Lung (tissue), 12 donors: ENCODE measurements around the gene KCNQ2. TPM values are rescaled to one million over a fixed set of nuclear protein-coding genes. Genes with fewer than 3 reads are reported as not detected.

Source experiments
- ATAC-seq: fragments of 200-7000 bp; cut with Tn5 transposase; one replicate; pipeline ENCODE4 v1.9.1; 2020; ENCODE audit warnings: moderate number of reproducible peaks; ENCODE audit not compliant: insufficient read depth, low FRiP score
- DNase-seq, 3 donors: peaks; one replicate each; pipeline ENCODE4 v3.0.0-alpha.2; 2013 to 2017
- H3K27ac ChIP-seq, 2 donors: one replicate each; pipeline ENCODE4 v1.5.1; 2013; ENCODE audit warnings: mild to moderate bottlenecking in 2 of 2, moderate library complexity in 2 of 2, control low read depth in 1 of 2, inconsistent platforms in 1 of 2, low read depth in 1 of 2, low read length in 1 of 2
- H3K27me3 ChIP-seq, 3 donors: one replicate each; pipeline ENCODE4 v1.5.1; 2013; ENCODE audit warnings: low read length in 2 of 3; ENCODE audit not compliant: control insufficient read depth in 3 of 3, insufficient read depth in 3 of 3
- H3K36me3 ChIP-seq, 4 donors: one replicate each; pipeline ENCODE4 v1.5.1; 2013; ENCODE audit warnings: low read length in 4 of 4, mild to moderate bottlenecking in 1 of 4, moderate library complexity in 1 of 4; ENCODE audit not compliant: control insufficient read depth in 4 of 4, insufficient read depth in 4 of 4
- H3K4me1 ChIP-seq, 5 donors: one replicate each; pipeline ENCODE4 v1.5.1; 2013; ENCODE audit warnings: low read length in 5 of 5, mild to moderate bottlenecking in 2 of 5, moderate library complexity in 1 of 5; ENCODE audit not compliant: control insufficient read depth in 5 of 5, insufficient read depth in 5 of 5
- H3K4me3 ChIP-seq: one replicate; pipeline ENCODE4 v1.5.1; 2013; ENCODE audit warnings: mild to moderate bottlenecking, control low read depth, moderate library complexity
- H3K9ac ChIP-seq, 2 donors: one replicate each; pipeline ENCODE4 v1.5.1; 2013; ENCODE audit warnings: low read length in 2 of 2, control low read depth in 1 of 2; ENCODE audit not compliant: insufficient read depth in 1 of 2
- H3K9me3 ChIP-seq, 4 donors: one replicate each; pipeline ENCODE4 v1.5.1; 2013; ENCODE audit warnings: low read length in 3 of 4, mild to moderate bottlenecking in 1 of 4, moderate library complexity in 1 of 4; ENCODE audit not compliant: control insufficient read depth in 4 of 4, insufficient read depth in 3 of 4
- WGBS, 2 donors: extraction: QIAGEN DNeasy Blood & Tissue Kit; methylation state at CpG; one replicate each; pipeline ENCODE4 v1.1.7; 2013; 5-methylcytosine and 5-hydroxymethylcytosine counted together
- polyA plus RNA-seq, 2 donors: library from polyadenylated mRNA; stranded (reverse); fragments of 200-250 nt; gene quantifications; one replicate each; pipeline ENCODE4 v1.2.1, GENCODE V29; 2013
- total RNA-seq, 2 donors: library from RNA; depleted of rRNA in 1 of 2; stranded (reverse); fragments of >200 nt in 1 of 2; gene quantifications; one replicate each; pipeline ENCODE4 v1.2.1, GENCODE V29; 2014 to 2021
- TF ChIP-seq, protein P1 (sequence below): IDR thresholded peaks from 2 replicates; pipeline ENCODE4 v1.5.1; 2012; ENCODE audit warnings: mild to moderate bottlenecking; ENCODE audit errors: control extremely low read depth, extremely low read depth
- donor health status: control.
- donor health status: control.
- donor health status: Bipolar disorder and iron deficiency.
- donor health status: healthy.
- donor health status: DM: yes; HTN: yes; CAD: no.

Gene KCNQ2
- total and polyA plus RNA-seq, 4 donors = 0.18 to 6.8 (median 0.28) TPM; not detected in 1

DNA sequence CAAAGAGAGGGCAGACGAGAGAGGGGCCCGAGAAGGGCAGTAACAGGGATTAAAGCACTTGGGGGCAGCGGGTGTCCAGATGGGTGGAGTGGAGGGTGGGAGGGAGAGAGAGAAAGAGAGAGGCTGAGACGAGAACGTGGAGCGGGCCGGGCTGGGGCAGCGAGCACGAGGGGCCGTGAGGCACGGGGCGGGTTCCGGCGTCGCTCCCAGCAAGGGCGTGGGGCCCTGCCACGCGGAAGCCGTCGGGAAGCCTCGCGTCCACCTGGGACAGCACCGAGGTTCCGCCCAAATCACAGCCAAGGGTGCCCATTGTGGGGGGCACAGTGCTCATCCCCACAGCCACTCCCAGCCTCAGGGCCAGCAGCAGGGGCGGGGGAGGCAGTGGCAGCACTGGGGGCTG, 49.8 kb downstream of the KCNQ2 start:
- Histone ChIP-seq H3K9ac (no peak overlapping the region), H3K4me1 (no peaks in the 10 kb centered on the region), H3K36me3 (no peaks in the 10 kb centered on the region), H3K27me3 (peaks cover 0 to 17% (median 0%) of the 10 kb centered on the region in 3 donors), H3K27ac (no peak overlapping the region), H3K9me3 (peaks cover 0 to 7% (median 0%) of the 10 kb centered on the region in 4 donors), H3K4me3 (no peak overlapping the region)
- DNase-seq = no peak
- ATAC-seq = no peak
- TF ChIP-seq, protein P1, sequence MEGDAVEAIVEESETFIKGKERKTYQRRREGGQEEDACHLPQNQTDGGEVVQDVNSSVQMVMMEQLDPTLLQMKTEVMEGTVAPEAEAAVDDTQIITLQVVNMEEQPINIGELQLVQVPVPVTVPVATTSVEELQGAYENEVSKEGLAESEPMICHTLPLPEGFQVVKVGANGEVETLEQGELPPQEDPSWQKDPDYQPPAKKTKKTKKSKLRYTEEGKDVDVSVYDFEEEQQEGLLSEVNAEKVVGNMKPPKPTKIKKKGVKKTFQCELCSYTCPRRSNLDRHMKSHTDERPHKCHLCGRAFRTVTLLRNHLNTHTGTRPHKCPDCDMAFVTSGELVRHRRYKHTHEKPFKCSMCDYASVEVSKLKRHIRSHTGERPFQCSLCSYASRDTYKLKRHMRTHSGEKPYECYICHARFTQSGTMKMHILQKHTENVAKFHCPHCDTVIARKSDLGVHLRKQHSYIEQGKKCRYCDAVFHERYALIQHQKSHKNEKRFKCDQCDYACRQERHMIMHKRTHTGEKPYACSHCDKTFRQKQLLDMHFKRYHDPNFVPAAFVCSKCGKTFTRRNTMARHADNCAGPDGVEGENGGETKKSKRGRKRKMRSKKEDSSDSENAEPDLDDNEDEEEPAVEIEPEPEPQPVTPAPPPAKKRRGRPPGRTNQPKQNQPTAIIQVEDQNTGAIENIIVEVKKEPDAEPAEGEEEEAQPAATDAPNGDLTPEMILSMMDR = no peak
- 82 to 92% methylated on average over 18 to 25 of the region's 25 CpGs for WGBS, 2 donors

- DNase-seq (no peak), ATAC-seq (no peak)
- Histone ChIP-seq H3K9ac (no peak overlapping the region), H3K36me3 (no peaks in the 10 kb centered on the region), H3K27ac (no peak overlapping the region), H3K4me1 (no peaks in the 10 kb centered on the region), H3K9me3 (peaks cover 0 to 3% (median 0%) of the 10 kb centered on the region in 4 donors), H3K4me3 (no peak overlapping the region), H3K27me3 (peaks cover 0 to 17% (median 0%) of the 10 kb centered on the region in 3 donors)
- TF ChIP-seq, protein P1 = no peak
- WGBS, 2 donors = 82 to 89% methylated on average over 17 of the region's 17 CpGs
These were observed 50.5 kb downstream of the KCNQ2 start for GRCh38 chr20:63421913-63422312.

- Histone ChIP-seq H3K9ac (no peak overlapping the region), H3K27me3 (peaks cover 0 to 17% (median 0%) of the 10 kb centered on the region in 3 donors), H3K4me3 (no peak overlapping the region), H3K4me1 (peaks cover 0 to 3% (median 0%) of the 10 kb centered on the region in 5 donors), H3K27ac (no peak overlapping the region), H3K9me3 (peaks cover 0 to 3% (median 0%) of the 10 kb centered on the region in 4 donors), H3K36me3 (no peaks in the 10 kb centered on the region)
- ATAC-seq = no peak
- TF ChIP-seq, protein P1 = no peak
- DNase-seq = no peak
- 80 to 83% methylated on average over 29 of the region's 29 CpGs for WGBS, 2 donors
These were observed 51.3 kb downstream of the KCNQ2 start for GRCh38 chr20:63421094-63421692.
